DOHH2 (cell line): Measurements from ENCODE around the gene DNAH11.

Experiments used
- H3F3A ChIP-seq: fragments of 200-600 bp; sonication (generic), shearing (Covaris generic); 2 replicates; pipeline ENCODE4 v1.6.0; 2016; ENCODE audit warnings: antibody characterized with exemption, mild to moderate bottlenecking; ENCODE audit not compliant: control insufficient read depth, insufficient read depth
- H3K27ac ChIP-seq: fragments of 200-600 bp; sonication (generic); 2 replicates; pipeline ENCODE4 v1.5.1; 2014; ENCODE audit warnings: low read depth, mild to moderate bottlenecking, low read length, moderate library complexity
- H3K27me3 ChIP-seq: fragments of 200-600 bp; sonication (generic); 2 replicates; pipeline ENCODE4 v1.6.1; 2014; ENCODE audit warnings: mild to moderate bottlenecking, low read length, mixed read lengths; ENCODE audit not compliant: control insufficient read depth
- H3K36me3 ChIP-seq: fragments of 200-600 bp; sonication (generic); 2 replicates; pipeline ENCODE4 v1.6.1; 2014; ENCODE audit warnings: mild to moderate bottlenecking, low read length, moderate library complexity, mixed read lengths; ENCODE audit not compliant: control insufficient read depth
- H3K4me1 ChIP-seq: fragments of 200-600 bp; sonication (generic); 2 replicates; pipeline ENCODE4 v1.6.1; 2014; ENCODE audit warnings: mild to moderate bottlenecking, low read length, mixed read lengths; ENCODE audit not compliant: control insufficient read depth
- H3K4me2 ChIP-seq: fragments of 200-600 bp; sonication (generic); 2 replicates; pipeline ENCODE4 v1.6.0; 2014; ENCODE audit warnings: mild to moderate bottlenecking, low read length, moderate library complexity
- H3K4me3 ChIP-seq: fragments of 200-600 bp; sonication (generic); 2 replicates; pipeline ENCODE4 v1.5.1; 2014; ENCODE audit warnings: mild to moderate bottlenecking, low read length, mixed read lengths
- H3K79me2 ChIP-seq: fragments of 200-600 bp; sonication (generic); 2 replicates; pipeline ENCODE4 v1.6.1; 2014; ENCODE audit warnings: mild to moderate bottlenecking, low read length, mixed read lengths; ENCODE audit not compliant: control insufficient read depth
- H3K9me2 ChIP-seq: fragments of 200-600 bp; sonication (generic); replicated peaks from 2 replicates; pipeline ENCODE4 v1.6.1; 2014; ENCODE audit warnings: mild to moderate bottlenecking, low read length, mixed read lengths; ENCODE audit not compliant: control insufficient read depth
- H3K9me3 ChIP-seq: fragments of 200-600 bp; sonication (generic); 2 replicates; pipeline ENCODE4 v1.6.1; 2014; ENCODE audit warnings: antibody characterized with exemption, low read length, mixed read lengths; ENCODE audit not compliant: control insufficient read depth, insufficient read depth
- H4K20me1 ChIP-seq: fragments of 200-600 bp; sonication (generic); 2 replicates; pipeline ENCODE4 v1.6.0; 2014; ENCODE audit warnings: low read depth, mild to moderate bottlenecking, antibody characterized with exemption, low read length, moderate library complexity; ENCODE audit not compliant: control insufficient read depth, insufficient read depth
- EZH2phosphoT487 ChIP-seq: fragments of 200-600 bp; sonication (generic); IDR thresholded peaks from 2 replicates; pipeline ENCODE4 v1.6.1; 2017; ENCODE audit warnings: borderline replicate concordance, mild to moderate bottlenecking, antibody characterized with exemption, low read length, moderate library complexity, mixed read lengths
- TF ChIP-seq, protein P1 (sequence below): fragments of 200-600 bp; sonication (generic); IDR thresholded peaks from one replicate; pipeline ENCODE4 v1.5.1; 2014; ENCODE audit warnings: antibody characterized with exemption, mild to moderate bottlenecking, low read depth, low read length; ENCODE audit not compliant: poor library complexity, severe bottlenecking

DNAH11 gene

DNA sequence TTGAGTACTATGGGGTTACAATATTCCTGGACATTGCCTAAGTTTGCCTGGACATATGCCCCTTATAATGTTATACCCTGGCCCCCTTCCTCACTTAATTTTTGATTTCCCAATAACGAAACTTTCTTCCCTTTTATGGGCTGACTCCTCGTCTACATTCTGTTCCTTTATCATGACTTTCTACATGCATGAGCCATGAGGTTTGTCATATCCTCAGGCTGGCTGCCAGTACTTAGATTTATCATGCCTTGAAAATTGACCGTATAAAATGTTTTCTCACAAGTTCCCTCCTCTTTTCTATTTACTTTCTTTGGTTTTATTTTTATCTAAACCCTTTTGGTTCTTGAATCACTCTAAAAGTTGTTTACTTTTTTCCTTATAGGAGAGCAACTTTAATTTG lies 4.7 kb downstream of the DNAH11 start:
- Histone ChIP-seq H3K4me2 (no peak overlapping the region), H3K27ac (no peak overlapping the region), H3K9me3 (peaks cover 3% of the 10 kb centered on the region; the same call in 1 of the 2 replicates), H3F3A (no peaks in the 10 kb centered on the region), H3K27me3 (no peaks in the 10 kb centered on the region), H3K9me2 (no peaks in the 10 kb centered on the region), H3K4me1 (no peaks in the 10 kb centered on the region), H3K4me3 (no peak overlapping the region), H3K36me3 (no peaks in the 10 kb centered on the region), H3K79me2 (no peaks in the 10 kb centered on the region), H4K20me1 (no peaks in the 10 kb centered on the region)
- TF ChIP-seq, protein P1, sequence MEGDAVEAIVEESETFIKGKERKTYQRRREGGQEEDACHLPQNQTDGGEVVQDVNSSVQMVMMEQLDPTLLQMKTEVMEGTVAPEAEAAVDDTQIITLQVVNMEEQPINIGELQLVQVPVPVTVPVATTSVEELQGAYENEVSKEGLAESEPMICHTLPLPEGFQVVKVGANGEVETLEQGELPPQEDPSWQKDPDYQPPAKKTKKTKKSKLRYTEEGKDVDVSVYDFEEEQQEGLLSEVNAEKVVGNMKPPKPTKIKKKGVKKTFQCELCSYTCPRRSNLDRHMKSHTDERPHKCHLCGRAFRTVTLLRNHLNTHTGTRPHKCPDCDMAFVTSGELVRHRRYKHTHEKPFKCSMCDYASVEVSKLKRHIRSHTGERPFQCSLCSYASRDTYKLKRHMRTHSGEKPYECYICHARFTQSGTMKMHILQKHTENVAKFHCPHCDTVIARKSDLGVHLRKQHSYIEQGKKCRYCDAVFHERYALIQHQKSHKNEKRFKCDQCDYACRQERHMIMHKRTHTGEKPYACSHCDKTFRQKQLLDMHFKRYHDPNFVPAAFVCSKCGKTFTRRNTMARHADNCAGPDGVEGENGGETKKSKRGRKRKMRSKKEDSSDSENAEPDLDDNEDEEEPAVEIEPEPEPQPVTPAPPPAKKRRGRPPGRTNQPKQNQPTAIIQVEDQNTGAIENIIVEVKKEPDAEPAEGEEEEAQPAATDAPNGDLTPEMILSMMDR, result no peak
- no peak for TF ChIP-seq EZH2phosphoT487

DNA sequence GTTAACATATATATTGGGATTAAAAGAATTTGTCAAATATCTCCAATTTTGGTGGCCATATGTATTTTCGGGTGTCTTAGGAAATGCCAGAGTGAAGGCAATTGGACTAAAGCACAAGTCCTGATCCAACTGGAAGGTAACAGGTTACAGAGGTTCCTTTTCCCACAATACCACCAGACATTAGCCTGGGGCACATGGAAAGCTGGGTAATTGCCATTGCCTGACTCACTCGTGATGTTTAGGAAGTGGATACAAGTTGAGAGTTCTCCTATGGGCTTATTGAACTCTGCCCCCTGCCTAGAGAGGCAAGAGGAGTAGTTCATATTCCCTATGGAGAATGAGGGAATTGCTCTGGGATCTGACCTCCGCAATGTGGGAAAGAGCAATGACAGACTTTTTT lies 5.7 kb downstream of the DNAH11 start:
- no peaks in the 10 kb centered on the region for H3K9me3 ChIP-seq
- H3K27ac ChIP-seq, result no peak overlapping the region
- H3K79me2 ChIP-seq, result no peaks in the 10 kb centered on the region
- no peaks in the 10 kb centered on the region for H3K36me3 ChIP-seq
- no peaks in the 10 kb centered on the region for H4K20me1 ChIP-seq
- H3F3A ChIP-seq, result no peaks in the 10 kb centered on the region
- no peak overlapping the region for H3K4me2 ChIP-seq
- no peaks in the 10 kb centered on the region for H3K4me1 ChIP-seq
- no peaks in the 10 kb centered on the region for H3K9me2 ChIP-seq
- H3K4me3 ChIP-seq, result no peak overlapping the region
- TF ChIP-seq, protein P1, result no peak
- TF ChIP-seq EZH2phosphoT487, result no peak
- H3K27me3 ChIP-seq, result no peaks in the 10 kb centered on the region

DNA sequence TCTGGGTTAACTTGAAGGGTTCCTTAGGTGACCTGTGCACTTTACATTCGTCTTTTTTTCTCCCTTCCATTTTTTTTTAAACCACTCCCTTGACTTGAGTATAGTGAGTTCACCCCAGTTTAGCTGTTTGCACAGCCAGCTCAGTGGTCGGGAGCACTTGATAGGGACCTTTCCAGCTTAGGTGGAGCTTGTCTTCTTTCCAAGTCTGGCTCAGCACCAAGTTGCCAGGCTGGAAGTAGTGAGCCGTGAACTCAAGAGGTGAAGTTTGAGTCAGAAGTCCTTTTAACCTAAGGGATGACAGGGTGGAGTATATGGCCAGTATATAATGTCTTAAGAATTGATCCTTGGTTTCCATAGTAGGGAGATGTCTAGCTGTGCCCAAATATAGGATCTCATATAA lies 7.2 kb downstream of the DNAH11 start:
- TF ChIP-seq, protein P1, result no peak
- no peak for TF ChIP-seq EZH2phosphoT487
- no peaks in the 10 kb centered on the region for H3F3A ChIP-seq
- H3K79me2 ChIP-seq, result no peaks in the 10 kb centered on the region
- no peaks in the 10 kb centered on the region for H3K36me3 ChIP-seq
- no peak overlapping the region for H3K4me3 ChIP-seq
- no peaks in the 10 kb centered on the region for H3K9me3 ChIP-seq
- no peaks in the 10 kb centered on the region for H3K4me1 ChIP-seq
- no peaks in the 10 kb centered on the region for H3K27me3 ChIP-seq
- no peak overlapping the region for H3K4me2 ChIP-seq
- H3K27ac ChIP-seq, result no peak overlapping the region
- H3K9me2 ChIP-seq, result no peaks in the 10 kb centered on the region
- no peaks in the 10 kb centered on the region for H4K20me1 ChIP-seq
